ENCODE measurements around the gene GLIPR1.

GLIPR1 gene

DNA sequence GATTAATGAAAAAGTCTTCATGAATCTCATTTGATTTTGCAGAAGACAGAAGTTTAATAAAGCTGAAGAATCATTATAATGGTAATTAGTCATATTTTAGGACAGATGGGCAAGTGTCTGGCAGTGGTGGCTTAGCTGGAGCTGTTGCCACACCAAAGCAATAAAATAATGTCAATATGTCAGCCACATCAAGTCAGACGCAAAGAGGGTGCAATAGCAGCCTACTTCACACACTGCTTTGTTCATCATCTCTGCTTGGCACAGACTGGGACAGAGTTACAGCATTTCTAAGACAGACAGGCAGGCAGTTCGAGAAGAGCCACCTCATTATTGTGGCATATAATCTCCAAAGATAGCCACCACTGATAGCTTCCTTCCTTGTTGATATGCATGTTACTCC is 47.7 kb downstream of the GLIPR1 start:
- TF ChIP-seq, protein P1, sequence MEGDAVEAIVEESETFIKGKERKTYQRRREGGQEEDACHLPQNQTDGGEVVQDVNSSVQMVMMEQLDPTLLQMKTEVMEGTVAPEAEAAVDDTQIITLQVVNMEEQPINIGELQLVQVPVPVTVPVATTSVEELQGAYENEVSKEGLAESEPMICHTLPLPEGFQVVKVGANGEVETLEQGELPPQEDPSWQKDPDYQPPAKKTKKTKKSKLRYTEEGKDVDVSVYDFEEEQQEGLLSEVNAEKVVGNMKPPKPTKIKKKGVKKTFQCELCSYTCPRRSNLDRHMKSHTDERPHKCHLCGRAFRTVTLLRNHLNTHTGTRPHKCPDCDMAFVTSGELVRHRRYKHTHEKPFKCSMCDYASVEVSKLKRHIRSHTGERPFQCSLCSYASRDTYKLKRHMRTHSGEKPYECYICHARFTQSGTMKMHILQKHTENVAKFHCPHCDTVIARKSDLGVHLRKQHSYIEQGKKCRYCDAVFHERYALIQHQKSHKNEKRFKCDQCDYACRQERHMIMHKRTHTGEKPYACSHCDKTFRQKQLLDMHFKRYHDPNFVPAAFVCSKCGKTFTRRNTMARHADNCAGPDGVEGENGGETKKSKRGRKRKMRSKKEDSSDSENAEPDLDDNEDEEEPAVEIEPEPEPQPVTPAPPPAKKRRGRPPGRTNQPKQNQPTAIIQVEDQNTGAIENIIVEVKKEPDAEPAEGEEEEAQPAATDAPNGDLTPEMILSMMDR (conservative IDR thresholded peaks at IDR 0.05): no peak
- no peak overlapping the region for H3K27ac ChIP-seq

GRCh38 chr12:75528692-75529091 is 48.1 kb downstream of the GLIPR1 start:
- no peak overlapping the region for H3K27ac ChIP-seq
- TF ChIP-seq, protein P1 (conservative IDR thresholded peaks at IDR 0.05): no peak

GRCh38 chr12:75529316-75529715 is 48.8 kb downstream of the GLIPR1 start:
- TF ChIP-seq, protein P1 (conservative IDR thresholded peaks at IDR 0.05): no peak
- no peak overlapping the region for H3K27ac ChIP-seq

- H3K27ac ChIP-seq: no peak overlapping the region
- TF ChIP-seq, protein P1 (conservative IDR thresholded peaks at IDR 0.05): no peak
Observed at GRCh38 chr12:75529826-75530225, 49.3 kb downstream of the GLIPR1 start.

DNA sequence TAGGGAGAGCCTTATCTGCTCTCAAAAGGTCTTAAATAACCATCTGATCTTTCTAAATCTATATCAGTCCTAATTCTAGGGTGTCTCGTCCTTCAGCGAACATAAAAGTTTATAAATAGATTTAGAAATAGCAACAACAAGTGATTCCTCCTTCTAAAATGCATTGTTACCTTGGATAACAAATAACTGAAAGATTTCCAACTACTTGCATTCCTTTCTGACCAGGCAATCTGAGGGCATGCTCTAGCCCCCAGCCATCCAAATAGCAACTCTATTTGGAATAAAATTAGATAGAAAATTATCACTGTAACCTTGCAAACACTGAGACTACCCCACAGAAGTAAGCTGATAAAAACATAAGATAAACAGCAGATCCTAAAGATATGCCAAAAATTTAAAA is 52.7 kb downstream of the GLIPR1 start:
- no peak overlapping the region for H3K27ac ChIP-seq
- TF ChIP-seq, protein P1 (conservative IDR thresholded peaks at IDR 0.05): no peak

DNA sequence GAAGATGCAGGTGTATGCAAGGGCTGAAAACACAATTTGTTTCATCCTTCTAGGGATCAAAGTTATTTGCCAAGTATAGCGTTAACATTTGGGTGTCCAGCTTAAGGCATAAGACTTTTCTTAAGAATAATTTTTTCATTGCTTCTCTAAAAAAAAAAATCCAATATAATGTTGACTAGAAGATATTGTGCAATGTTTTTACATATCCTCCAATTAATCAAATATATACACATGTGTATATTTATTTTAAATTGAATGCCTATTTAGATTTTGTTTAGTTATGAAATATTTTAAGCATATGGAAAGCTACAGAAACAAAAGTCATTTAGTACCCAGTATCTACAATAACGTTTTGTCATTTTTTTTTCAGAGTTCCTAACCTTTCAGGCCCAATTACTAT is 59.3 kb downstream of the GLIPR1 start:
- H3K27ac ChIP-seq: no peak overlapping the region
- TF ChIP-seq, protein P1 (conservative IDR thresholded peaks at IDR 0.05): no peak

DNA sequence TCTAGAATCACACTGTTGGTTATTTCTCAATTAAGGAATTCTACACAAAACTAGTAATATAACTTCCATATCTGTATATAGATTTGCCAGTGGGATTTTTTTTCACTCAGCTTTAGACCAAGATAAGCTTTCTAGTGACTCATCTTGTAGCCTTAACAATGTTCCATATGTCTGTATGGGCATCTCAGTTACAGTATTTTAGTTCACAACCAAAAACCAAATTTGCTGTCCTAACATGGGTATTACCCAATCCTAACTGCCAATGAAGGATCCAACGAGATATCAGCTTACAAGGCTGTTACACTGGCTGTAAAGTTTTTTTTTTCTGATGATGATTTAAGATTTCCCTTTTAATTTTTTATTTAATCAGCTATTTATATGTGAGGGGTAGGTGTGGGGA is 62.4 kb downstream of the GLIPR1 start:
- TF ChIP-seq, protein P1 (conservative IDR thresholded peaks at IDR 0.05): no peak
- H3K27ac ChIP-seq: no peak overlapping the region

GRCh38 chr12:75543529-75543928 is 63.0 kb downstream of the GLIPR1 start:
- H3K27ac ChIP-seq: no peak overlapping the region
- TF ChIP-seq, protein P1 (conservative IDR thresholded peaks at IDR 0.05): no peak
